ENCODE data around the gene NPB.

NPB gene

DNA sequence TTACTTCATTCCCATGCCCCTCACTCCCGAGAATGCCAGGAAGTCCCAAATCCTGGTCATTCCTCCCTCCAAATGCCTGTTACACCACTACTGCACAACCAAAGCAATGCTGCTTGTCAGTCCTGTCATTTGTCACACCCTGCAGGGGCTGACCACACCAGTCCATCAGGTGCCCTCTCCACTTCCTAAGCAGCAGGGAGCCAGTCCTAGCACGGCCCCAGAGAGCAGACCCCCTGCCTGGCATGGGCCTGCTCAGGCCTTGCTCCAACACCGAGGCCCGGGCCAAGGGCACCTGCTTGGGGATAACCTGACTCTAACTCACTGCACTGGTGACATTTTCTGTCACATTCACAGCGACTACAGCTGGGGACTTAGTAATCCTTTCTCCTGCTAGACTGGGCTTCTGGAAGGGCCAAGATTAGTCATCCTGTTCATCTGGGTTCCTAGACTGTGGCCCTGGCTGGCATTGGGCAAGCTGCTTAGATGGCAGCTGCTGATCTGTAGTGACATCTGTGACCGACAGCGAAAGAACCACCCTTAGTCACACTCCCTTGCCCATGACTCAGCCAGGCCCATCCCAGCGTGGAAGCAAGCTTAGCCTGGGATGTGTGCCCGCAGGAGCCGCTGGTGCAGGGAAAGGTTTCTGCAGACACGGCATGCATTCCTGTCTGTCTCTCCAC lies 16.0 kb upstream of the NPB start:
- no peak for DNase-seq (ENCODE audit: low spot score)
- no peak for TF ChIP-seq CTCF (IDR thresholded peaks at IDR 0.05; ENCODE audit: extremely low read depth, missing control alignments)

DNA sequence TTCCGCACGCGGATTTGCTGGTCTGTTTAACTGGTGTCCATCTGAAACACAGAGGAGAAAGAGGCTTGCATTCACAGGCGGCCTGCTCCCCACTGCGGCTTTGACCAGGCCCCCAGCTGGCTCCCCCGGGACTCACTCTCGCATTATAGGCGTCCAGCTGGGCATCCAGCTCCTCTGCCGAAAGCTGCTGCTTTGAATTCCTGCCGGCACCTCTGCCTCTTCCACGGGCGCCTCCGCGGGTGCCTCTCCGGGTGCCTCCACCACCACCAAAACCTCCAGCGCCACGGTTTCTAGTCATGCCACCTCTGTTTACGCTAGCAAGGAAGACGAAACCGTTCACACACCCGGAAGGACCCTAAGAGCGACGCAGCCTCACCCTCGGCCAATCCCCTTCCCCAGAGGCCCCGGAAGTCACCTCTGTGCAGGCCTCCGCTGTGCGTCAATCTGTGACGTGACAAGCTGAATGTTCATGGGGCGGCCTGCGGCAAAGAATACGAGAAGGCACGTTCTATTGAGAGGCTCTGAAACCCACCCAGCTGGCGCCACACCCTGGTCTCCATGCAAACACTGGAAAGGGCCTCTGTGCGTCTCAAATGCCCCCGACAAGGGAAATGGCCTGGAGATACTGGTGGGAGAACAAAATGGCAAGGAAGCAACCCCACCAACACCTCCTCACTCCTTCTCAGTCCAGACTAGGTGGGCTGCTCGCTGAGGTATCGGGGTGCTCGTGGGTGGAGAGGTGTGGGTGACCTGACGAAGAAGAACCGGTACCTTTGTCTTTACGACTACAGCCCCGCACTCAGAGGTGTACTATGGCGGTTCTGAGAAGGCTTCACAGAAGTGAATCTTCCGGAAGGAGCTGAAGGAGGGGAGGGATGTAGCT lies 13.7 kb upstream of the NPB start:
- TF ChIP-seq CTCF (IDR thresholded peaks at IDR 0.05; ENCODE audit: extremely low read depth, missing control alignments): no peak
- no peak for DNase-seq (ENCODE audit: low spot score)

GRCh38 chr17:81888988-81889595 lies 12.9 kb upstream of the NPB start:
- DNase-seq (ENCODE audit: low spot score): no peak
- TF ChIP-seq CTCF (IDR thresholded peaks at IDR 0.05; ENCODE audit: extremely low read depth, missing control alignments): no peak

GRCh38 chr17:81889602-81890001 lies 12.4 kb upstream of the NPB start:
- DNase-seq (ENCODE audit: low spot score): no peak
- TF ChIP-seq CTCF (IDR thresholded peaks at IDR 0.05; ENCODE audit: extremely low read depth, missing control alignments): no peak

DNA sequence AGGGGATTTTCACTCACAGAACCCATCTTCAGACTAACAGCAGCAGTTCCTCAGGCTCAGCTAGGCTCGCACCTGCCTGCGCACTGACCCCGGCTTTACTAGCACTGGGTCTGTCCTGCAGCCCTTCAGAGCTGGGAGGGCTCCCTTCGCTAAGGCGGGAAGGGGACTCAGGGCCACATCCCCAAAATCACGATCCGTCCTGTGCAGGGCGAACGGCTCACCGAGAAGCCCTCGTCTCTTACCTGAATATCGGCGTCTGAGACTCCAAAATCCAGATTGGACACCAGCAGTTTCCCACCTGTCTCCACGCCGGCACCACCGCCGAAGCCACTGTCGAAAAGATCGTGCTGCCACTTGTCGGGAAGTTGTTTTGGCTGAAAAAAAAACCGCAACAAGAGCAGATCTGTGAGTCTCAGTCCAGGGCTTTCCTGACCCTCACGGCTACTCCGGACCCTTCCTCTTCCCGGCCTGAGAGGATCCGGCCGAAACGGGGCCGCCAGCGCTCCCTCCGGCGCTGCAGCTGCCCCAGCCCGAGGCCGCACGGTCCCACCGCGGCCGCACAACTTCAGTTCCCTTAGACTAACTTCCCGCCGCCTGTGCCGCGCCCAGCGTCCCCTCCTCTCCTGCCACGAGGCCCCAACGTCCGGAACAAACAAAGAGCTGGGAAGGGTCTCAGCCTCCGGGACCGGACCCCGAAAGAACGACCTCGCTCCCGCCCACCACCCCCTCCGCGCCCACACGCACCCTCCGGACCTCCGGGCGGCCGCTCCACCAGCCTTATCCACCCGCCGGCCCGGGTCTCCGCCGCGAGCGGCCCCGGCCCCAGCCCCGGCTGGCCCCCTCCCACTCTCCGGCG lies 11.4 kb upstream of the NPB start:
- DNase-seq (ENCODE audit: low spot score): no peak
- TF ChIP-seq CTCF (IDR thresholded peaks at IDR 0.05; ENCODE audit: extremely low read depth, missing control alignments): no peak

- TF ChIP-seq CTCF (IDR thresholded peaks at IDR 0.05; ENCODE audit: extremely low read depth, missing control alignments): no peak
- DNase-seq (ENCODE audit: low spot score): no peak
Observed at GRCh38 chr17:81891303-81891552, 10.8 kb upstream of the NPB start.
